WI38 (cell line): ENCODE measurements around the gene NUF2.

Experiments
- H3K4me3 ChIP-seq: 2 replicates; pipeline ENCODE4 v1.5.1; 2011; ENCODE audit warnings: low read depth, mild to moderate bottlenecking, control low read depth, low read length
- CTCF ChIP-seq: IDR thresholded peaks from 2 replicates; pipeline ENCODE4 v1.5.1; 2012; ENCODE audit warnings: low read depth, mild to moderate bottlenecking, control low read depth, low read length

NUF2 gene

GRCh38 chr1:163372576-163372975 is 50.8 kb downstream of the NUF2 start:
- no peak for TF ChIP-seq CTCF
- H3K4me3 ChIP-seq: no peak overlapping the region

DNA sequence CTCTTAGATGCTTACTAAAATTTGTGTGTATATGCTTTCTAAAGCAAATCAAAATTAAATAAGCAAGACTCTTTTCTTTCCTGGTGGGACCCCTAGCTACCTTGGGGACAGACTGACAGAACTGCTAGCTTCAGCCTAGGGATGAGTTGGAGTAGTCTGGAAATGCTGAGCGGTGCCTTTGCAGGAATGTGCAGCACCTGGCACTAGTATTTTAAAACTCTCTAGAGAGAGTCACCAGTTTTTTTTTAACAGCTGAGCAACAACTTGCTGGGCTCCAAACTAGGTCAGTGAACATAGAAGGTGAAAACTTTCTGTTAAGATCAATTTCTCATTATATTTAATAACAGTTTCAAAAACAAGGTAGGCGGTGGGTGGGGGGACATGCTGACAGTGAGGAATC is 56.8 kb downstream of the NUF2 start:
- TF ChIP-seq CTCF: no peak
- no peak overlapping the region for H3K4me3 ChIP-seq

GRCh38 chr1:163379801-163380200 is 58.0 kb downstream of the NUF2 start:
- no peak for TF ChIP-seq CTCF
- H3K4me3 ChIP-seq: no peak overlapping the region

DNA sequence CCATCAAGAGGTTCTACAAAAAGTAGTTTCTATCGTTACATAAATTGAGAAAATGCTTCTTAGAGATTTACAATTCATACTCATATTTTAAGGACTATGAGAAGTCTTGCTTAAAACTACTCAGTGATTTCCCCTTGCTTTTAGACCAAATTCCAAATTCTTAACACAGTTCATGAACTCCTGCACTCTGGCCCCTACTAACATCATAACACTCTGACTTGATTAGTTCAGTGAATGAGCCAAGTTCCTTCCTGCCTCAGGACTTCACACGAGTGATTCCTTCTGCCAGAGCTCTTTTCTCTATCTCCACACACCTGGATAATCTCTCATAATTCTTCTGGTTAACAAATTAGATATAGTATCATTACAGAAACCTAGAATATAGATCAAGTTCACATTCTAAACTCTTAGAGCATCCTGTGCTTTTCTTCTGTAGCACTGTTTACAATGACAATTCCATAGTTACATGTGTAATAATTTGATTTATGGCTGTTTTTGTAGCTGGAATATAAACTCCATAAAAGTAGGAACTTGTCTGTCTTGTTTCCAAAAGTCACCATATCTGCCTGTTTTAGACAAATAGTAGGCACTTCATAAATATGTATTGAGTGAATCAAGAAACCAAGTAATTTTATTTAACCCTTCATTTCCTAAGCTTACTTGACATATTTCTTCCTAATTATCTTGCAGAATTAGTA is 59.9 kb downstream of the NUF2 start:
- no peak overlapping the region for H3K4me3 ChIP-seq
- no peak for TF ChIP-seq CTCF

GRCh38 chr1:163382395-163382794 is 60.6 kb downstream of the NUF2 start:
- H3K4me3 ChIP-seq: no peak overlapping the region
- TF ChIP-seq CTCF: no peak

- no peak overlapping the region for H3K4me3 ChIP-seq
Observed at GRCh38 chr1:163387146-163387545, 65.4 kb downstream of the NUF2 start.

DNA sequence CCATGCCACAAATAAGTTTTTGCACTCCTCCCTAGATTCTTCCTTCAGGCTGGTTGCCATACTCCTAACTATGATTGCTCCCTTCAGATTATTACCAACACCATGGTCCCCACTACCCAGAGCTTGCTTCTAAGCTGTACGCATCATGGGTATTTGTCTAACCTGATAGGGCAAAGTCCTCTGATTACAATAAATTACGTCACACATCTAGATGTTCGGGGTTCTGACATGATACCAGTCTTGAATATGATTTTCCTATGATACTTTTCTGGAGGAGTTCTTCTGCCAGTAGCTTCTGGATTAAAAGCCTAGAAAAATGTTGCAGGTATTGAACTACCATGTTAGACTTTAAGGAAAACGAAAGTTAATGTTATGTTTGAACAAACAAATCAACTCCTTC is 67.2 kb downstream of the NUF2 start:
- peak overlapping the region; percentile 8; the same call in 1 of the 2 replicates for H3K4me3 ChIP-seq
- TF ChIP-seq CTCF: no peak

More at GRCh38 chr1:163387146-163387545, 65.4 kb downstream of the NUF2 start:
- no peak for TF ChIP-seq CTCF
